ENCODE measurements around the gene RTF2. TPM values are rescaled to one million over a fixed set of nuclear protein-coding genes. Genes with fewer than 3 reads are reported as not detected.

RTF2 gene
- total and polyA plus RNA-seq, 2 of the 13 experiments (the other 11 are each of a cell fraction or from before 2014, with no cell fraction given): 81.8 to 142 TPM

- no peak for TF ChIP-seq RERE (CRISPR knock-in tag; IDR thresholded peaks at IDR 0.05; ENCODE audit: low read depth)
- TF ChIP-seq ZBTB44 (CRISPR knock-in tag; IDR thresholded peaks at IDR 0.05): no peak
- TF ChIP-seq ZNF362 (CRISPR knock-in tag; IDR thresholded peaks at IDR 0.05; ENCODE audit: borderline replicate concordance): no peak
- no peak for TF ChIP-seq ATF6 (CRISPR knock-in tag; conservative IDR thresholded peaks at IDR 0.05)
- TF ChIP-seq SOX5 (CRISPR knock-in tag; IDR thresholded peaks at IDR 0.05; ENCODE audit: borderline replicate concordance): no peak
- TF ChIP-seq ZNF780A (CRISPR knock-in tag; IDR thresholded peaks at IDR 0.05): no peak
Observed at GRCh38 chr20:56487216-56487615, 18.8 kb downstream of the RTF2 start (continued).
